GM23338 (cell line): ENCODE measurements around the gene SMARCA2. TPM values are rescaled to one million over a fixed set of nuclear protein-coding genes. Genes with fewer than 3 reads are reported as not detected.

ENCODE experiments used
- ATAC-seq: fragments of 200-7000 bp; cut with Tn5 transposase; 3 replicates; pipeline ENCODE4 v1.9.1; 2020
- DNase-seq: peaks from one replicate; pipeline ENCODE4 v3.0.0-alpha.2; 2015; ENCODE audit warnings: low spot score
- H2AFZ ChIP-seq: fragments of 200-600 bp; sonication (generic); 2 replicates; pipeline ENCODE4 v1.8.0; 2016; ENCODE audit warnings: antibody characterized with exemption, mild to moderate bottlenecking, moderate library complexity
- H3F3A ChIP-seq: fragments of 200-600 bp; sonication (generic); replicated peaks from 2 replicates; pipeline ENCODE4 v1.8.0; 2017; ENCODE audit warnings: antibody characterized with exemption, mixed run types, low read depth
- H3K27ac ChIP-seq: fragments of 200-600 bp; sonication (generic); 2 replicates; pipeline ENCODE4 v1.6.1; 2016; ENCODE audit warnings: low read depth
- H3K27me3 ChIP-seq: fragments of 200-600 bp; sonication (generic); 2 replicates; pipeline ENCODE4 v1.8.0; 2016; ENCODE audit warnings: mild to moderate bottlenecking, mixed run types, moderate library complexity; ENCODE audit not compliant: insufficient read depth
- H3K36me3 ChIP-seq: fragments of 200-600 bp; sonication (generic); 2 replicates; pipeline ENCODE4 v1.8.0; 2016; ENCODE audit warnings: mild to moderate bottlenecking; ENCODE audit not compliant: insufficient read depth
- H3K4me1 ChIP-seq: fragments of 200-600 bp; sonication (generic); 2 replicates; pipeline ENCODE4 v1.8.0; 2016; ENCODE audit warnings: mild to moderate bottlenecking, moderate library complexity; ENCODE audit not compliant: insufficient read depth
- H3K4me2 ChIP-seq: fragments of 200-600 bp; sonication (generic); 2 replicates; pipeline ENCODE4 v1.7.1; 2017; ENCODE audit warnings: mixed run types
- H3K4me3 ChIP-seq: fragments of 200-600 bp; sonication (generic); 2 replicates; pipeline ENCODE4 v1.6.1; 2016; ENCODE audit warnings: mixed run types
- H3K79me2 ChIP-seq: fragments of 200-600 bp; sonication (generic); replicated peaks from 2 replicates; pipeline ENCODE4 v1.8.0; 2017; ENCODE audit warnings: mild to moderate bottlenecking; ENCODE audit not compliant: insufficient read depth
- H3K9me2 ChIP-seq: fragments of 200-600 bp; sonication (generic); 2 replicates; pipeline ENCODE4 v1.8.0; 2017; ENCODE audit not compliant: insufficient read depth
- H4K20me1 ChIP-seq: fragments of 200-600 bp; sonication (generic); replicated peaks from 2 replicates; pipeline ENCODE4 v1.8.0; 2017; ENCODE audit warnings: mild to moderate bottlenecking; ENCODE audit not compliant: insufficient read depth
- H3K27ac Mint-ChIP-seq: 2 replicates; pipeline ENCODE4 v1.8.0; 2020; ENCODE audit warnings: inconsistent platforms, mild to moderate bottlenecking, moderate library complexity, mixed read lengths
- H3K27me3 Mint-ChIP-seq: 3 replicates; pipeline ENCODE4 v1.8.0; 2022; ENCODE audit warnings: low read depth, mild to moderate bottlenecking, moderate library complexity, mixed read lengths, inconsistent platforms; ENCODE audit not compliant: insufficient read depth, poor library complexity
- H3K36me3 Mint-ChIP-seq: 3 replicates; pipeline ENCODE4 v1.8.0; 2021; ENCODE audit warnings: low read depth, mild to moderate bottlenecking, inconsistent platforms, moderate library complexity, mixed read lengths
- H3K4me1 Mint-ChIP-seq: 3 replicates; pipeline ENCODE4 v1.8.0; 2020; ENCODE audit warnings: mild to moderate bottlenecking, inconsistent platforms, mixed read lengths
- H3K4me3 Mint-ChIP-seq: 3 replicates; pipeline ENCODE4 v1.8.0; 2021; ENCODE audit warnings: moderate library complexity, mild to moderate bottlenecking, inconsistent platforms, mixed read lengths
- H3K9me3 Mint-ChIP-seq: 3 replicates; pipeline ENCODE4 v1.8.0; 2020; ENCODE audit warnings: moderate library complexity, mild to moderate bottlenecking, inconsistent platforms, mixed read lengths
- CTCF ChIP-seq, 2 experiments: fragments of 200-600 bp in 1 of 2; sonication (generic) in 1 of 2; conservative IDR thresholded peaks; 2 replicates each; pipeline versions ENCODE4 v1.5.1 to v1.6.1; 2016 to 2017; ENCODE audit warnings: antibody characterized with exemption in 2 of 2, low read depth in 2 of 2, mild to moderate bottlenecking in 2 of 2, moderate library complexity in 1 of 2
- JUNB ChIP-seq: IDR thresholded peaks from one replicate; pipeline ENCODE4 v1.6.1; 2016; ENCODE audit warnings: antibody characterized with exemption; ENCODE audit not compliant: unreplicated experiment
- REST ChIP-seq: IDR thresholded peaks from one replicate; pipeline ENCODE4 v1.6.1; 2018; ENCODE audit warnings: antibody characterized with exemption; ENCODE audit not compliant: unreplicated experiment
- polyA plus RNA-seq: library from polyadenylated mRNA; unstranded; fragments of >200 nt; fragmentation: Nextera tagmentation; extraction: Ambion mirVana; gene quantifications from 2 replicates; pipeline ENCODE4 v1.2.1, GENCODE V29; 2016
- total RNA-seq: library from RNA; depleted of rRNA; stranded (reverse); fragments of >200 nt; shearing (Covaris generic); gene quantifications from 2 replicates; pipeline ENCODE4 v1.2.3, GENCODE V29; 2014
- TF ChIP-seq, protein P1 (sequence below): IDR thresholded peaks from 2 replicates; pipeline ENCODE4 v1.6.1; 2016; ENCODE audit warnings: antibody characterized with exemption

Gene SMARCA2
- total and polyA plus RNA-seq, 2 experiments from 2014 or later, result 21.7 to 21.9 TPM

DNA sequence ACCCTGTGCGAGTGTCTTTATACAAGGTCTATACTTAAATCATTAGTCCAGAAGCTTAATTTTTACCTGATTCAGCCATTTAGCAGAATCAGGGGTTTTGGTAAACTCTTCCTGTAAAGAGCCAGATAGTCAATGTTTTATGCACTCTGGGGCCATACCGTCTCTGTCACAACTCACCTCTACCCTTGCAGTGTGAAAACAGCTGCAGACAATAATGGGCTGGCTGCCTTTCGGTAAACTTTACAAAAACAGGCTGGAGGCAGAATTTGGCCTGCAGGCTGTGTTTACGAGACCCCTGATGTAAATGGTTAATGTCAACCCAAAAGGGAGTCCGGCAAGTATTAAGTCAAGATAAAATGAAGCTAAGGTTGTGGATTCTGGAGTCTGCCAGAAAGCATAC is 32.8 kb downstream of the SMARCA2 start (continued):
- TF ChIP-seq REST (no peak), JUNB (no peak), CTCF (conservative IDR thresholded peaks at IDR 0.05; ENCODE audit: low read depth in 2 of 2) (no peak)
- TF ChIP-seq, protein P1, sequence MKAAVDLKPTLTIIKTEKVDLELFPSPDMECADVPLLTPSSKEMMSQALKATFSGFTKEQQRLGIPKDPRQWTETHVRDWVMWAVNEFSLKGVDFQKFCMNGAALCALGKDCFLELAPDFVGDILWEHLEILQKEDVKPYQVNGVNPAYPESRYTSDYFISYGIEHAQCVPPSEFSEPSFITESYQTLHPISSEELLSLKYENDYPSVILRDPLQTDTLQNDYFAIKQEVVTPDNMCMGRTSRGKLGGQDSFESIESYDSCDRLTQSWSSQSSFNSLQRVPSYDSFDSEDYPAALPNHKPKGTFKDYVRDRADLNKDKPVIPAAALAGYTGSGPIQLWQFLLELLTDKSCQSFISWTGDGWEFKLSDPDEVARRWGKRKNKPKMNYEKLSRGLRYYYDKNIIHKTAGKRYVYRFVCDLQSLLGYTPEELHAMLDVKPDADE, result no peak

DNA sequence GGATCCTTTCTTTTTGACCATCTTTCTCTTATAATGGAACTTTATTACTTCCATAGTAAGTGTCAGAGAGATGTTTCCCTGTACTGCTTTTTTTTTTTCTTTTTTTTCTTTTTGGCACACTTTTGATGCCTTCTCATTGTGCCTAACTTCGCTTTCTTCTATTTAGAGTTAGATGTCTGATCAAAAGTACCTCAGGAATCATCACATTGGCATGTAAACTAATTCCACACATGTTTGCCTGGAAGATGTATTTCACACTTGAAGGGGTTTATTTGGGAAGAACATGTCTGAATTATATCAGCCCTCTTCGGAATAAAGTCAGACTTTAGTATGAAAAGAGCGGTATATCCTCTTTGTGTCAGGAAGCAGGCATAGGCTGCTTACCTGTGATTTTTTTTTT is 35.1 kb downstream of the SMARCA2 start:
- H3K27ac ChIP-seq, result no peak overlapping the region
- no peaks in the 10 kb centered on the region for H3F3A ChIP-seq
- H3K4me1 ChIP-seq, result no peaks in the 10 kb centered on the region; the same call in 1 of the 2 replicates
- Mint-ChIP-seq H3K27ac (no peak overlapping the region), H3K27me3 (peaks cover 15% of the 10 kb centered on the region), H3K4me3 (no peak overlapping the region), H3K9me3 (no peaks in the 10 kb centered on the region), H3K4me1 (peaks cover 17% of the 10 kb centered on the region), H3K36me3 (no peaks in the 10 kb centered on the region)
- H3K4me3 ChIP-seq, result no peak overlapping the region
- TF ChIP-seq, protein P1, result no peak
- no peak overlapping the region for H2AFZ ChIP-seq
- H3K9me2 ChIP-seq, result no peaks in the 10 kb centered on the region
- no peaks in the 10 kb centered on the region for H4K20me1 ChIP-seq
- ATAC-seq (no peak), DNase-seq (no peak)
- H3K79me2 ChIP-seq, result no peaks in the 10 kb centered on the region
- H3K4me2 ChIP-seq, result no peak overlapping the region
- H3K36me3 ChIP-seq, result no peaks in the 10 kb centered on the region
- H3K27me3 ChIP-seq, result peaks cover 15% of the 10 kb centered on the region
